Measurements from ENCODE around the gene ADARB2. TPM values are rescaled to one million over a fixed set of nuclear protein-coding genes. Genes with fewer than 3 reads are reported as not detected.

Gene ADARB2
- total RNA-seq, 1 experiment from 2014 or later: not detected

DNA sequence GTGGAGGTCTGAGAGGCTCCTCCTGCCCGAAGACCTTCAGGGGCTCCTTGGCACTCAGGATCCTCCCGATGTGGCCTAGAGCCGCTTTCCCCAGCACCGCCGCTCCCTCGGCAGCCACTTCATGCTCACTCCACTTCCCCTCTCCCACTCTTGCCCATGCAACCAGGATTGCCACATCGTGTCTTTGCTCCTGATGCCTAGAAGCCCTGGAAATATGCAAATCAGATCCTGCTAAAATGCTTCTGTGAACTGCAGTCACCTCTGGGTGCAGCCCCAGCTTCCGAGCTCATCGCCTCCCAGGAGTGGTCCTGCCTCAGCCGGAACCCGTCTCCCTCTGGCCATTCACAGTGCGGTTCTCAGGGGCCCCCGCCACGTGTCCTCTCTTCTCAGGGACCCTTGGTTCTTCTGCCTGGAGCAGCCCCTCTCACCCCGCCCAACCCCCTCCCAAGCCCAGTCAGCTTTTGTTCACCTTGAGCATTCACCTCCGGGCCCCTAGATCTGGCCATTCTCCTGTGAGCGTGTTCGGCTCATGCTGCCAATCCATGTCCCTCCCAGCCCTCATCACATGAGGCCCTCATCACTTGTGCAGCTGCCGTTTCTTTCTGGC is 175.5 kb downstream of the ADARB2 start:
- no TSS peak for BruUV-seq (replicated peaks)
- Mint-ChIP-seq H3K27ac (ENCODE audit: unreplicated experiment) (no peak overlapping the region), H3K36me3 (ENCODE audit: insufficient read depth, unreplicated experiment) (no peaks in the 10 kb centered on the region), H3K4me3 (ENCODE audit: low read depth, unreplicated experiment) (no peak overlapping the region), H3K27me3 (ENCODE audit: unreplicated experiment) (peaks cover 30% of the 10 kb centered on the region), H3K9me3 (ENCODE audit: low read depth, unreplicated experiment) (peaks cover 7% of the 10 kb centered on the region), H3K4me1 (ENCODE audit: low read depth, unreplicated experiment) (no peaks in the 10 kb centered on the region)
- CTCF ChIA-PET: no interaction called here
- intact Hi-C loops (cut with micrococcal nuclease; ENCODE audit: unreplicated experiment): no loop called here
- no peak for DNase-seq
- TF ChIP-seq, protein P1, sequence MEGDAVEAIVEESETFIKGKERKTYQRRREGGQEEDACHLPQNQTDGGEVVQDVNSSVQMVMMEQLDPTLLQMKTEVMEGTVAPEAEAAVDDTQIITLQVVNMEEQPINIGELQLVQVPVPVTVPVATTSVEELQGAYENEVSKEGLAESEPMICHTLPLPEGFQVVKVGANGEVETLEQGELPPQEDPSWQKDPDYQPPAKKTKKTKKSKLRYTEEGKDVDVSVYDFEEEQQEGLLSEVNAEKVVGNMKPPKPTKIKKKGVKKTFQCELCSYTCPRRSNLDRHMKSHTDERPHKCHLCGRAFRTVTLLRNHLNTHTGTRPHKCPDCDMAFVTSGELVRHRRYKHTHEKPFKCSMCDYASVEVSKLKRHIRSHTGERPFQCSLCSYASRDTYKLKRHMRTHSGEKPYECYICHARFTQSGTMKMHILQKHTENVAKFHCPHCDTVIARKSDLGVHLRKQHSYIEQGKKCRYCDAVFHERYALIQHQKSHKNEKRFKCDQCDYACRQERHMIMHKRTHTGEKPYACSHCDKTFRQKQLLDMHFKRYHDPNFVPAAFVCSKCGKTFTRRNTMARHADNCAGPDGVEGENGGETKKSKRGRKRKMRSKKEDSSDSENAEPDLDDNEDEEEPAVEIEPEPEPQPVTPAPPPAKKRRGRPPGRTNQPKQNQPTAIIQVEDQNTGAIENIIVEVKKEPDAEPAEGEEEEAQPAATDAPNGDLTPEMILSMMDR (IDR thresholded peaks at IDR 0.05; ENCODE audit: unreplicated experiment): no peak

- intact Hi-C loops (cut with micrococcal nuclease; ENCODE audit: unreplicated experiment): no loop called here
- no TSS peak for BruUV-seq (replicated peaks)
- H3K27me3 Mint-ChIP-seq (ENCODE audit: unreplicated experiment): peaks cover 36% of the 10 kb centered on the region
- no peaks in the 10 kb centered on the region for H3K36me3 Mint-ChIP-seq (ENCODE audit: insufficient read depth, unreplicated experiment)
- TF ChIP-seq, protein P1 (IDR thresholded peaks at IDR 0.05; ENCODE audit: unreplicated experiment): no peak
- no peak overlapping the region for H3K27ac Mint-ChIP-seq (ENCODE audit: unreplicated experiment)
- H3K9me3 Mint-ChIP-seq (ENCODE audit: low read depth, unreplicated experiment): peaks cover 7% of the 10 kb centered on the region
- no peak for DNase-seq
- no peaks in the 10 kb centered on the region for H3K4me1 Mint-ChIP-seq (ENCODE audit: low read depth, unreplicated experiment)
- H3K4me3 Mint-ChIP-seq (ENCODE audit: low read depth, unreplicated experiment): no peak overlapping the region
- CTCF ChIA-PET: no interaction called here
These were observed 176.7 kb downstream of the ADARB2 start for GRCh38 chr10:1560535-1561192.

DNA sequence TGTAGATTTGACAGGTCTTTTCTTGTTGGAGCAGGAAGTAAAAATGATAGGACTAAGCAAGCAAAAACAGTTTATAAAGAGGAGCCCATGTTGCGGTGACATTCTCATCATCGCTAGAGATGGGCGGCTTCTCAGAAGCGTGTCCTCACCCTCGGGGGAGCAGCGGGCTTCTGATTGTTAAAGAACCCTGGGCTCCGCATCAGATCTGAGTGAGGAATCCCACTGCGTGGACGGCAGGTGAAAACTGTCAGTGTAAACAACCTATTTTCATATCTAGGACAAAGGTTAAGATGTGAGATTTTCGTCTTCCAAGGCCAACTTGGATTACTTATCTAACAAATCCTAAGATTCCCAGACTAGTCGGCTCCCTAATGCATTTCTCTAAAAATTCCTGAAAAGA is 177.6 kb downstream of the ADARB2 start:
- H3K27me3 Mint-ChIP-seq (ENCODE audit: unreplicated experiment): peaks cover 33% of the 10 kb centered on the region
- no TSS peak for BruUV-seq (replicated peaks)
- H3K4me1 Mint-ChIP-seq (ENCODE audit: low read depth, unreplicated experiment): no peaks in the 10 kb centered on the region
- peaks cover 4% of the 10 kb centered on the region for H3K9me3 Mint-ChIP-seq (ENCODE audit: low read depth, unreplicated experiment)
- CTCF ChIA-PET: no interaction called here
- TF ChIP-seq, protein P1 (IDR thresholded peaks at IDR 0.05; ENCODE audit: unreplicated experiment): no peak
- no peak for DNase-seq
- H3K27ac Mint-ChIP-seq (ENCODE audit: unreplicated experiment): no peak overlapping the region
- H3K36me3 Mint-ChIP-seq (ENCODE audit: insufficient read depth, unreplicated experiment): no peaks in the 10 kb centered on the region
- H3K4me3 Mint-ChIP-seq (ENCODE audit: low read depth, unreplicated experiment): no peak overlapping the region
- intact Hi-C loops (cut with micrococcal nuclease; ENCODE audit: unreplicated experiment): no loop called here

- intact Hi-C loops (cut with micrococcal nuclease; ENCODE audit: unreplicated experiment): no loop called here
- Mint-ChIP-seq H3K4me1 (ENCODE audit: low read depth, unreplicated experiment) (no peaks in the 10 kb centered on the region), H3K4me3 (ENCODE audit: low read depth, unreplicated experiment) (no peak overlapping the region), H3K9me3 (ENCODE audit: low read depth, unreplicated experiment) (peaks cover 4% of the 10 kb centered on the region), H3K27ac (ENCODE audit: unreplicated experiment) (no peak overlapping the region), H3K27me3 (ENCODE audit: unreplicated experiment) (peaks cover 35% of the 10 kb centered on the region), H3K36me3 (ENCODE audit: insufficient read depth, unreplicated experiment) (no peaks in the 10 kb centered on the region)
- no TSS peak for BruUV-seq (replicated peaks)
- TF ChIP-seq, protein P1 (IDR thresholded peaks at IDR 0.05; ENCODE audit: unreplicated experiment): no peak
- no peak for DNase-seq
- CTCF ChIA-PET: no interaction called here
These were observed 178.0 kb downstream of the ADARB2 start for GRCh38 chr10:1559311-1559710.

Data from Calu3 (cell line).